PC-9 (cell line): ENCODE measurements around the gene SLC7A5. TPM values are rescaled to one million over a fixed set of nuclear protein-coding genes. Genes with fewer than 3 reads are reported as not detected.
"Not testable (repeated sequence)": the region's sequence is repeated elsewhere in the genome, so short reads cannot be mapped to it uniquely, and the experiment has no call there.

ENCODE experiments used
- BruUV-seq: library from RNA; stranded (reverse); fragments of 400-500 nt; replicated peaks from 2 replicates; lab custom pipeline; 2021; lab: Mats Ljungman, UMichigan
- CTCF ChIA-PET: fragments of 300-600 bp; sonication (Branson Sonifier 250); formaldehyde crosslinking; loops from one replicate; lab custom pipeline; 2022; ENCODE audit warnings: antibody characterized with exemption; lab: Charles Lee
- POLR2A ChIA-PET: fragments of 300-600 bp; sonication (Branson Sonifier 250); formaldehyde crosslinking; loops from one replicate; lab custom pipeline; 2022; ENCODE audit warnings: antibody characterized with exemption; ENCODE audit not compliant: unreplicated experiment; lab: Charles Lee
- DNase-seq, 2 experiments: peaks; one replicate each; pipeline versions ENCODE4 v3.0.0 to v3.0.0-alpha.2; 2015 to 2022; ENCODE audit warnings: mixed read lengths in 1 of 2
- H2AFZ ChIP-seq: fragments of 200-600 bp; sonication (generic); 2 replicates; pipeline ENCODE4 v1.8.1; 2017; ENCODE audit warnings: antibody characterized with exemption
- H3F3A ChIP-seq: fragments of 200-600 bp; sonication (generic); 2 replicates; pipeline ENCODE4 v1.8.1; 2017; ENCODE audit warnings: antibody characterized with exemption, mild to moderate bottlenecking, low read depth; ENCODE audit not compliant: insufficient read depth
- H3K27ac ChIP-seq: fragments of 200-600 bp; sonication (generic); 2 replicates; pipeline ENCODE4 v1.6.1; 2016; ENCODE audit warnings: mixed run types
- H3K27me3 ChIP-seq: fragments of 200-600 bp; sonication (generic); 2 replicates; pipeline ENCODE4 v1.6.1; 2016; ENCODE audit warnings: low read depth, mixed run types; ENCODE audit not compliant: insufficient read depth
- H3K36me3 ChIP-seq: fragments of 200-600 bp; sonication (generic); 2 replicates; pipeline ENCODE4 v1.6.1; 2016; ENCODE audit warnings: low read depth, mixed run types
- H3K4me1 ChIP-seq: fragments of 200-600 bp; sonication (generic); replicated peaks from 2 replicates; pipeline ENCODE4 v1.6.1; 2016; ENCODE audit warnings: mixed run types; ENCODE audit not compliant: insufficient read depth
- H3K4me2 ChIP-seq: fragments of 200-600 bp; sonication (generic); 2 replicates; pipeline ENCODE4 v1.6.1; 2017; ENCODE audit warnings: mixed run types
- H3K4me3 ChIP-seq: fragments of 200-600 bp; sonication (generic); 2 replicates; pipeline ENCODE4 v1.6.1; 2016; ENCODE audit warnings: mixed run types
- H3K79me2 ChIP-seq: fragments of 200-600 bp; sonication (generic); 2 replicates; pipeline ENCODE4 v1.6.1; 2017; ENCODE audit warnings: low read depth, mixed run types
- H3K9me2 ChIP-seq: fragments of 200-600 bp; sonication (generic); 2 replicates; pipeline ENCODE4 v1.8.1; 2017; ENCODE audit warnings: mild to moderate bottlenecking; ENCODE audit not compliant: insufficient read depth
- H3K9me3 ChIP-seq: fragments of 200-600 bp; sonication (generic); 2 replicates; pipeline ENCODE4 v1.8.1; 2016; ENCODE audit warnings: low read depth; ENCODE audit not compliant: insufficient read depth
- H4K20me1 ChIP-seq: fragments of 200-600 bp; sonication (generic); 2 replicates; pipeline ENCODE4 v1.8.1; 2017; ENCODE audit not compliant: insufficient read depth
- EZH2 ChIP-seq: fragments of 200-600 bp; sonication (generic); IDR thresholded peaks from 2 replicates; pipeline ENCODE4 v1.8.0; 2017; ENCODE audit warnings: antibody characterized with exemption, low read depth
- intact Hi-C: fragments of 100-400 bp; cut with micrococcal nuclease; formaldehyde crosslinking; loops from one replicate; pipeline ENCODE4 v1.10.0; 2022; ENCODE audit not compliant: unreplicated experiment
- total RNA-seq: library from RNA; stranded (reverse); gene quantifications from 2 replicates; pipeline ENCODE4 v1.2.3, GENCODE V29; 2021
- TF ChIP-seq, protein P1 (sequence below): fragments of 200-600 bp; sonication (generic); conservative IDR thresholded peaks from 2 replicates; pipeline ENCODE4 v1.6.1; 2017; ENCODE audit warnings: mixed run types, antibody characterized with exemption, mild to moderate bottlenecking, moderate library complexity

The SLC7A5 gene
- total RNA-seq, 1 experiment from 2014 or later = 496 TPM

DNA sequence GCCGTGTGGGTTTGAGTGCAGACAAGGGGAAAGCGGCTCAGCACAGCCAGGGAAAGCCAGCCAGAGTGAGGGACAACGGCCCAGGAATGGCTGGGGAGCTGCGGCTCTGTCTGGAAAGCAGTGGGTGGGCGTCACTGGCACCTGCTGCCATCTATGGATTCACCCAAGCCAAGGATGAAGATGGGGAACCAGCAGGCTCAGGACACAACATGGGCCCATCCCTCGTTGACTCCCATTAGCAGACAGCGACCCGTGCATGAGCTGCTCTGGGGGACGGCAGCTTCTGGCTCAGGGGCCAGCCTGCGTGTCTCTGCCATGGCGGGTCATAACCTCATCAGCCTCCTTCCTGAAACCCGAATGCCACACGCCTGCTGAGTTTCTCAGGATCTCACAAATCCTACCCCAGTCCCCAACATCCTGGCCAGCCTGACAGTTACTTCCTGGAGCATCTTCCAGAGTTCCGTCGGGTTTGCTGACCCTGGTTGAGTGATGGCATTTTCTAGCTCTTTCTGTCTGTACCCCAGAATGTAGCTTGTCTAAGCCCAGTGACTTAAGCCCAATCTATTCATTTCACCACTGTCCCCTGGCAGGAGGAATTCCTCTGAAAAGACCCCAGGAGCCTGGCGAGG is 50.7 kb downstream of the SLC7A5 start:
- BruUV-seq = no TSS peak
- H3K27ac ChIP-seq = no peak overlapping the region
- no peak overlapping the region for H3K4me3 ChIP-seq
- H3K27me3 ChIP-seq = no peaks in the 10 kb centered on the region
- no peaks in the 10 kb centered on the region for H3K4me1 ChIP-seq
- H3K4me2 ChIP-seq = no peak overlapping the region
- no peak for DNase-seq
- POLR2A ChIA-PET = no interaction called here
- no peaks in the 10 kb centered on the region for H3K36me3 ChIP-seq
- no peaks in the 10 kb centered on the region for H4K20me1 ChIP-seq
- CTCF ChIA-PET = no interaction called here
- TF ChIP-seq, protein P1, sequence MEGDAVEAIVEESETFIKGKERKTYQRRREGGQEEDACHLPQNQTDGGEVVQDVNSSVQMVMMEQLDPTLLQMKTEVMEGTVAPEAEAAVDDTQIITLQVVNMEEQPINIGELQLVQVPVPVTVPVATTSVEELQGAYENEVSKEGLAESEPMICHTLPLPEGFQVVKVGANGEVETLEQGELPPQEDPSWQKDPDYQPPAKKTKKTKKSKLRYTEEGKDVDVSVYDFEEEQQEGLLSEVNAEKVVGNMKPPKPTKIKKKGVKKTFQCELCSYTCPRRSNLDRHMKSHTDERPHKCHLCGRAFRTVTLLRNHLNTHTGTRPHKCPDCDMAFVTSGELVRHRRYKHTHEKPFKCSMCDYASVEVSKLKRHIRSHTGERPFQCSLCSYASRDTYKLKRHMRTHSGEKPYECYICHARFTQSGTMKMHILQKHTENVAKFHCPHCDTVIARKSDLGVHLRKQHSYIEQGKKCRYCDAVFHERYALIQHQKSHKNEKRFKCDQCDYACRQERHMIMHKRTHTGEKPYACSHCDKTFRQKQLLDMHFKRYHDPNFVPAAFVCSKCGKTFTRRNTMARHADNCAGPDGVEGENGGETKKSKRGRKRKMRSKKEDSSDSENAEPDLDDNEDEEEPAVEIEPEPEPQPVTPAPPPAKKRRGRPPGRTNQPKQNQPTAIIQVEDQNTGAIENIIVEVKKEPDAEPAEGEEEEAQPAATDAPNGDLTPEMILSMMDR = no peak
- no peak for TF ChIP-seq EZH2
- intact Hi-C loops = no loop called here
- no peaks in the 10 kb centered on the region for H3K9me2 ChIP-seq
- H3F3A ChIP-seq = 0 out of 2 replicates have a peak, but pooled peaks cover 5% of the 10 kb centered on the region
- H3K9me3 ChIP-seq = peaks cover 15% of the 10 kb centered on the region
- no peak overlapping the region for H2AFZ ChIP-seq
- H3K79me2 ChIP-seq = no peaks in the 10 kb centered on the region

DNA sequence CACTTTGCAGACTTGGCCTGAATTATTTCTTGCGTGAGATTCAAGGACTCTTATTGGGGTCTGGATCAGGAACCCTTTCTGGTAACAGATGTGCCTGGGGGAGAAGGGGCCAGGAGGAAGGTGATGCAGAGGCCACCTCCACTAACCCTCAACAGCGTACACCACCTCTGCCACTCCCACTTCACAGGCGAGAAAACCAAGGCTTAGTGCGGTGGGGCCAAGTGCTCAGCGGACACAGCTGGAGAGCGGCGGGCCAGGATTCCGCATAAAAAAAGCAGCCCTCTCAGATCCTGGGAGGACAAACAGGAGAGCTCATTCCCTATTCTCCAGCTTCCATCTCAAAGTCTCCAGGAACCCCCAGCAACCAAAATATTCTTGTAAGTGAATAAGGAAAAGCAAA is 51.4 kb downstream of the SLC7A5 start:
- ChIA-PET CTCF (no interaction called here), POLR2A (no interaction called here)
- no peak overlapping the region for H3K27ac ChIP-seq
- H3F3A ChIP-seq = 0 out of 2 replicates have a peak, but pooled peaks cover 1% of the 10 kb centered on the region
- H3K4me1 ChIP-seq = no peaks in the 10 kb centered on the region
- no peak overlapping the region for H3K4me2 ChIP-seq
- H3K79me2 ChIP-seq = no peaks in the 10 kb centered on the region
- intact Hi-C loops = no loop called here
- no peaks in the 10 kb centered on the region for H4K20me1 ChIP-seq
- BruUV-seq = no TSS peak
- H3K9me2 ChIP-seq = no peaks in the 10 kb centered on the region
- no peaks in the 10 kb centered on the region for H3K27me3 ChIP-seq
- H3K4me3 ChIP-seq = no peak overlapping the region
- H2AFZ ChIP-seq = no peak overlapping the region
- TF ChIP-seq EZH2 = no peak
- TF ChIP-seq, protein P1 = no peak
- DNase-seq = no peak
- no peaks in the 10 kb centered on the region for H3K36me3 ChIP-seq
- H3K9me3 ChIP-seq = peaks cover 15% of the 10 kb centered on the region

DNA sequence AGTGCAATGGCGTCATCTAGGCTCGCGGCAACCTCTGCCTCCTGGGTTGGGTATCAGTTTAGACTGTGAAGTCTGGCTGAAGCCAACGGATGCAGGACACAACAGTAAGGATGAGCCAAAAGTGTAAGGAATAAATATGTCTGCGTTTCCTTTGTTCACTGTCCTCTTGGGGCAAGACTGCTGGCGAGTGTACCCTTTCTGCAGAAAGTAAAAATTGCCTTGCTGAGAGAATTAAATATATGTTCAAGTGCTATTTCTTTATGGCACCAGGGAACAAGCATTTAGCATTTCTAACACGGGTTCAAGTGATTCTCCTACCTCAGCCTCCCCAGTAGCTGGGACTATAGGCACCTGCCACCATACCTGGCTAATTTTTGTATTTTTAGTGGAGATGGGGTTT is 51.9 kb downstream of the SLC7A5 start:
- H3K27me3 ChIP-seq, POLR2A ChIA-PET, H3F3A ChIP-seq, H3K4me2 ChIP-seq, H3K27ac ChIP-seq, H3K4me3 ChIP-seq, H4K20me1 ChIP-seq, H2AFZ ChIP-seq, H3K4me1 ChIP-seq, CTCF ChIA-PET, DNase-seq, intact Hi-C loops, H3K79me2 ChIP-seq, H3K36me3 ChIP-seq, BruUV-seq, H3K9me2 ChIP-seq: not testable (repeated sequence)
- peaks cover 15% of the 10 kb centered on the region for H3K9me3 ChIP-seq
